Cortex of kidney (tissue), 1 donor: ENCODE measurements around the gene LONP2.
"Not testable (repeated sequence)": the region's sequence is repeated elsewhere in the genome, so short reads cannot be mapped to it uniquely, and the experiment has no call there.

Experiments
- DNase-seq: peaks from one replicate; lab custom pipeline; 2025; lab: John Stamatoyannopoulos, UW

Gene LONP2

GRCh38 chr16:48235556-48236136, 8.5 kb upstream of the LONP2 start:
- DNase-seq, result no peak

GRCh38 chr16:48236286-48236685, 7.8 kb upstream of the LONP2 start:
- DNase-seq, result no peak

GRCh38 chr16:48240147-48240546, 4.0 kb upstream of the LONP2 start:
- not testable (repeated sequence) for DNase-seq

- DNase-seq, result no peak
These were observed 729 bp downstream of the LONP2 start for GRCh38 chr16:48244863-48245195.

GRCh38 chr16:48246066-48246465, 2.0 kb downstream of the LONP2 start:
- no peak for DNase-seq

- no peak for DNase-seq
These were observed 3.2 kb downstream of the LONP2 start, which contains the start of gene ABCC11 for GRCh38 chr16:48247311-48247710. Gene ABCC11, minus strand, starts transcription at chr16:48247539. Its CDS starts 15,618 bp downstream, at chr16:48231921.

- DNase-seq, result no peak
These were observed 6.6 kb downstream of the LONP2 start for GRCh38 chr16:48250520-48251278.

GRCh38 chr16:48252013-48252412, 7.9 kb downstream of the LONP2 start:
- no peak for DNase-seq

GRCh38 chr16:48256579-48257177, 12.6 kb downstream of the LONP2 start:
- DNase-seq, result no peak

GRCh38 chr16:48261569-48261968, 17.5 kb downstream of the LONP2 start:
- no peak for DNase-seq

- DNase-seq, result no peak
These were observed 18.5 kb downstream of the LONP2 start for GRCh38 chr16:48262631-48263030.

GRCh38 chr16:48269011-48269410, 24.9 kb downstream of the LONP2 start:
- no peak for DNase-seq

- no peak for DNase-seq
These were observed 27.6 kb downstream of the LONP2 start for GRCh38 chr16:48271728-48272127.

- no peak for DNase-seq
These were observed 28.8 kb downstream of the LONP2 start for GRCh38 chr16:48272837-48273421.

- DNase-seq, result no peak
These were observed 30.4 kb downstream of the LONP2 start for GRCh38 chr16:48274476-48274875.

- no peak for DNase-seq
These were observed 32.0 kb downstream of the LONP2 start for GRCh38 chr16:48276102-48276501.

GRCh38 chr16:48277158-48277557, 33.1 kb downstream of the LONP2 start:
- no peak for DNase-seq

- DNase-seq, result no peak
These were observed 35.1 kb downstream of the LONP2 start for GRCh38 chr16:48279199-48279598.

GRCh38 chr16:48280546-48280945, 36.4 kb downstream of the LONP2 start:
- DNase-seq, result no peak

GRCh38 chr16:48282636-48283263, 38.6 kb downstream of the LONP2 start:
- no peak for DNase-seq

GRCh38 chr16:48284772-48285409, 40.8 kb downstream of the LONP2 start:
- DNase-seq, result no peak

GRCh38 chr16:48287239-48287638, 43.1 kb downstream of the LONP2 start:
- no peak for DNase-seq
